Tibial artery (tissue), 4 donors: ENCODE results near the gene MUC5AC.
A peak's percentile ranks its signal among the peaks of the same experiment; 100 is the strongest.

ENCODE experiments used
- DNase-seq, 2 donors: peaks; one replicate each; pipeline ENCODE4 v3.0.0-alpha.2; 2019
- H3K27ac ChIP-seq, 2 donors: fragments of 200-600 bp; sonication (generic) in 1 of 2; 1 replicate in 1 of 2; 2 replicates in 1 of 2; pipeline ENCODE4 v1.5.1; 2018 to 2019; ENCODE audit warnings: mild to moderate bottlenecking in 1 of 2
- H3K27me3 ChIP-seq, 2 donors: fragments of 200-600 bp; sonication (generic) in 1 of 2; one replicate each; pipeline versions ENCODE4 v1.5.1 to v1.6.0; 2016 to 2019
- H3K36me3 ChIP-seq, 3 donors: fragments of 200-600 bp; sonication (generic) in 2 of 3; one replicate each; pipeline ENCODE4 v1.5.1; 2016 to 2019; ENCODE audit warnings: mild to moderate bottlenecking in 2 of 3
- H3K4me1 ChIP-seq, 4 donors: fragments of 200-600 bp; sonication (generic) in 2 of 4; 1 replicate in 3 of 4; 2 replicates in 1 of 4; pipeline ENCODE4 v1.5.1; 2016 to 2019
- H3K4me3 ChIP-seq, 2 donors: fragments of 200-600 bp; sonication (generic) in 1 of 2; 1 replicate in 1 of 2; 2 replicates in 1 of 2; pipeline ENCODE4 v1.5.1; 2018 to 2019; ENCODE audit warnings: mild to moderate bottlenecking in 2 of 2
- H3K9me3 ChIP-seq, 3 donors: fragments of 200-600 bp; sonication (generic) in 1 of 3; one replicate each; pipeline ENCODE4 v1.5.1; 2016 to 2019
- CTCF ChIP-seq, 2 experiments: fragments of 200-600 bp in 1 of 2; fragments of 450-650 bp in 1 of 2; IDR thresholded peaks; one replicate each; pipeline ENCODE4 v1.5.1; 2017 to 2019; ENCODE audit warnings: antibody characterized with exemption in 2 of 2, mild to moderate bottlenecking in 1 of 2, moderate library complexity in 1 of 2
- intact Hi-C: fragments of 100-400 bp; cut with DNase I; formaldehyde crosslinking; loops from one replicate; pipeline ENCODE4 v1.15.0; 2023; ENCODE audit warnings: low total_unique reads

Gene MUC5AC

GRCh38 chr11:1197431-1197885 lies 39.7 kb downstream of the MUC5AC start:
- H3K27me3 ChIP-seq: peaks cover 0 to 84% of the 10 kb centered on the region in 2 donors
- no peak for TF ChIP-seq CTCF (IDR thresholded peaks at IDR 0.05)
- H3K27ac ChIP-seq: no peak overlapping the region
- H3K4me3 ChIP-seq: no peak overlapping the region
- H3K4me1 ChIP-seq: peaks cover 0 to 11% (median 0%) of the 10 kb centered on the region in 4 donors
- intact Hi-C loops: no loop called here
- peak in 1 of 2 donors; percentile 60 for DNase-seq
- no peaks in the 10 kb centered on the region for H3K36me3 ChIP-seq
- H3K9me3 ChIP-seq: no peaks in the 10 kb centered on the region

GRCh38 chr11:1197886-1198560 lies 40.3 kb downstream of the MUC5AC start:
- no peaks in the 10 kb centered on the region for H3K36me3 ChIP-seq
- intact Hi-C loops: no loop called here
- no peak overlapping the region for H3K27ac ChIP-seq
- peak in 1 of 2 donors; percentile 17 for DNase-seq
- H3K9me3 ChIP-seq: no peaks in the 10 kb centered on the region
- TF ChIP-seq CTCF (IDR thresholded peaks at IDR 0.05): no peak
- H3K27me3 ChIP-seq: peaks cover 0 to 84% of the 10 kb centered on the region in 2 donors
- H3K4me1 ChIP-seq: peaks cover 0 to 16% (median 1%) of the 10 kb centered on the region in 4 donors
- no peak overlapping the region for H3K4me3 ChIP-seq

- intact Hi-C loops: no loop called here
- peaks cover 0 to 84% of the 10 kb centered on the region in 2 donors for H3K27me3 ChIP-seq
- H3K36me3 ChIP-seq: no peaks in the 10 kb centered on the region
- H3K4me1 ChIP-seq: peaks cover 0 to 19% (median 3%) of the 10 kb centered on the region in 4 donors
- no peaks in the 10 kb centered on the region for H3K9me3 ChIP-seq
- peak; percentile 10 to 55 for DNase-seq
- no peak overlapping the region for H3K27ac ChIP-seq
- no peak overlapping the region for H3K4me3 ChIP-seq
- no peak for TF ChIP-seq CTCF (IDR thresholded peaks at IDR 0.05)
Observed at GRCh38 chr11:1198561-1199240, 40.9 kb downstream of the MUC5AC start.

- peak in 1 of 2 donors; percentile 43 for DNase-seq
- intact Hi-C loops: no loop called here
Observed at GRCh38 chr11:1199241-1199750, 41.5 kb downstream of the MUC5AC start.

More at GRCh38 chr11:1199241-1199750, 41.5 kb downstream of the MUC5AC start:
- H3K9me3 ChIP-seq: no peaks in the 10 kb centered on the region
- H3K36me3 ChIP-seq: no peaks in the 10 kb centered on the region
- H3K4me3 ChIP-seq: no peak overlapping the region
- peaks cover 0 to 88% of the 10 kb centered on the region in 2 donors for H3K27me3 ChIP-seq
- no peak overlapping the region for H3K27ac ChIP-seq
- TF ChIP-seq CTCF (IDR thresholded peaks at IDR 0.05): no peak
- H3K4me1 ChIP-seq: peaks cover 0 to 19% (median 3%) of the 10 kb centered on the region in 4 donors
